CD8-positive, alpha-beta memory T cell (primary cell): Measurements from ENCODE around the gene DPY19L3. TPM values are rescaled to one million over a fixed set of nuclear protein-coding genes. Genes with fewer than 3 reads are reported as not detected.

Source experiments
- polyA plus RNA-seq: library from polyadenylated mRNA; unstranded; fragments of 300-500 nt; fragmentation: Illumina TruSeq; gene quantifications from one replicate; pipeline ENCODE4 v1.2.3, GENCODE V29; 2021
- total RNA-seq, 2 experiments: library from RNA; stranded (reverse); gene quantifications; one replicate each; pipeline ENCODE4 v1.2.3, GENCODE V29; 2021

The DPY19L3 gene
- total and polyA plus RNA-seq, 3 experiments from 2014 or later = 2.7 to 25.0 (median 21.6) TPM

Other genes with a start within 250 kb of the DPY19L3 start
- gene ZNF507, start 60.2 kb upstream of the DPY19L3 start, total RNA-seq = 10 to 100 TPM; 29.6 to 32.9 TPM
- gene ZNF507, start 60.2 kb upstream of the DPY19L3 start, polyA plus RNA-seq = 6.5 TPM
- gene PDCD5, start 175.4 kb downstream of the DPY19L3 start, total RNA-seq = 100 to 1,000 TPM; 269 to 281 TPM
- 140 TPM for gene PDCD5, start 175.4 kb downstream of the DPY19L3 start, polyA plus RNA-seq